Tongue (tissue), 2 donors: ENCODE results near the gene TLDC2. TPM values are rescaled to one million over a fixed set of nuclear protein-coding genes. Genes with fewer than 3 reads are reported as not detected.

ENCODE experiments used
- DNase-seq: peaks from one replicate; pipeline ENCODE4 v3.0.0-alpha.2; 2015
- total RNA-seq: library from RNA; depleted of rRNA; stranded (reverse); fragments of >200 nt; gene quantifications from one replicate; pipeline ENCODE4 v1.2.3, GENCODE V29; 2014

The TLDC2 gene
- total RNA-seq, 1 donor from 2014 or later: 0.21 TPM

DNA sequence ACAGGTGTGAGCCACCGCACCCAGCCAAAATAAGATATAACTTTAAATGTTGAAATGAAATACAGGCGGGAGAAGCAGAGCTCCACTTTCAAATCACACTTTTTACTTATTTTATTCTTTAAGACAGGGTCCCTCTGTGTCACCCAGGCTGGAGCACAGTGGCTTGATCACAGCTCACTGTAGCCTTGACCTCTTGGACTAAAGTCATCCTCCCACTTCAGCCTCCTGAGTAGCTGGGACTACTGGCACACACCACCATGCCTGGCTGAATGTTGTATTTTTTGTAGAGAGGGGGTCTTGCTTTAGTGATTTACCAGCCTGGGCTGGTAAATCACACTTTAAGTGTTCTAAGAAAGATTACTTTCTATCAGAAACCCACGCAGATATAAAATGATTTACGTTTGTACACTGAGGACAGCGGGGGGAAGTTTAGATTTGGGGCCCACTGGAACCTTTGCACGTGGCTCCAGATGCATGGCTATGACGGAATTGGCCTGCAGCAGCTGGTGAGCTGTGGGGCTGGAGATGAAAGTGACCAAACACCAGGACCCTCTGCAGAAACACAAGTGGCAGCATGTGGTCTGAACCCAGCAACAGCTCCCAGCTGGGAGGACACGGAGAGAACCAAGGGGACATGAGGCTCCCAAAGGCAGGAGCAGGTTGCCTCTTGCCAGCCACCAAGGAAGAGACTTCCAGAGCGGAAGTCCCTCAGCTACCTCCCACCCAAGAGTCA, 26.4 kb upstream of the TLDC2 start:
- DNase-seq: no peak

DNA sequence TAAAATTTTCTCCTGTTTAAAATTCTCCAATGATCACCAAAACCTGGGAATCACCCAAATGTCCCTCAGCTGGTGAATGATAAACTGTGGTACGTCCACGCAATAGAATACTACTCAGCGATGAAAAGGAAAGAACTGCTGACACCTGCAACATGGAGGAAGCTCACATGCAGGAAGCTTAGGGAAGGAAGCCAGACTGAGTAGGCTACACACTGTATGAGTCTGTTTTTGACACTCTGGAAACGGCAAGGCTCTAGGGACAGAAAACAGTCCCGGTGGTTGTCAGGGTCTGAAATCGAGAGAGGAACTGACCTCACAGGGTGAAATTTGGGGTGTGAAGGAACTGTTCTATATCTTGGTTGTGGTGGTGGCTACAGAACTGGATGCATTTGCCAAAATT, 25.2 kb upstream of the TLDC2 start:
- DNase-seq: no peak

DNA sequence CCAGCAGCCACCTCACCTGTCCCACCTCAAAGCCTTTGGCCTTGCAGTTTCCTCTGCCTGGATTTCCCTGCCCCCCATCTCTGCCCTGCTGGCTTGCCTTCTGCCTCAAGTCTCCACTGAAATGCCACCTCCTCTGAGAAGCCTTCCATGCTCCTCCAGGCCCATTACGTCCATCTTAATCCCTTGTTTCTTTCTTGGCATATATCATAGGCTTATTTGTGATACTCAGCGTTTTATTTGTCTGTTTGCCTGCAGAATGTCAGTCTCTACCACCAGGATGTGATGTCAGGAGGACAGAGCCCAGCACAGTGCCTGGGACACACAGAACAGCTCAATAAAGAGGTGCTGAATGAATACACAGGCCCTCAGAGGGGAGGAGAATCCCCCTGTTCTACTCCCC, 24.4 kb upstream of the TLDC2 start:
- no peak for DNase-seq

DNA sequence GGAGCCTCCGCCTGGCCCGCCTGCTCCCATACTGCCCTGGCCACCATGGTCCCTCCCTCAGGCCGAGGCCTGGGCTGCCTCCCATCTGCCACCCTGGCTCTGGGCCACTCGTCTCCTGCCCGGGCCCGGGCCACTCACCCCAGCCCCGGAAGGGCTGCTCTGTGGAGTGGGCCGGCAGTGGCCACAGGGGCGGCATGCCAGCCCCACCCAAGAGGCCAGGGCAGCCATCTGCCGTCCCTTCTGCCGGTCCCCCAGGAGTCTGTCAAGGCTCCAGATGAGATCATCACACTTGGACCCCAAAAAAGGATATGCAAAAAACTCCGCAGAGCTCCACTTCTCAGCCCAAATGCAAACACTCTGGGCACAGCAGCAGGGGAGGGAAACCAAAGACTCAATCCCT, 23.8 kb upstream of the TLDC2 start:
- no peak for DNase-seq

DNA sequence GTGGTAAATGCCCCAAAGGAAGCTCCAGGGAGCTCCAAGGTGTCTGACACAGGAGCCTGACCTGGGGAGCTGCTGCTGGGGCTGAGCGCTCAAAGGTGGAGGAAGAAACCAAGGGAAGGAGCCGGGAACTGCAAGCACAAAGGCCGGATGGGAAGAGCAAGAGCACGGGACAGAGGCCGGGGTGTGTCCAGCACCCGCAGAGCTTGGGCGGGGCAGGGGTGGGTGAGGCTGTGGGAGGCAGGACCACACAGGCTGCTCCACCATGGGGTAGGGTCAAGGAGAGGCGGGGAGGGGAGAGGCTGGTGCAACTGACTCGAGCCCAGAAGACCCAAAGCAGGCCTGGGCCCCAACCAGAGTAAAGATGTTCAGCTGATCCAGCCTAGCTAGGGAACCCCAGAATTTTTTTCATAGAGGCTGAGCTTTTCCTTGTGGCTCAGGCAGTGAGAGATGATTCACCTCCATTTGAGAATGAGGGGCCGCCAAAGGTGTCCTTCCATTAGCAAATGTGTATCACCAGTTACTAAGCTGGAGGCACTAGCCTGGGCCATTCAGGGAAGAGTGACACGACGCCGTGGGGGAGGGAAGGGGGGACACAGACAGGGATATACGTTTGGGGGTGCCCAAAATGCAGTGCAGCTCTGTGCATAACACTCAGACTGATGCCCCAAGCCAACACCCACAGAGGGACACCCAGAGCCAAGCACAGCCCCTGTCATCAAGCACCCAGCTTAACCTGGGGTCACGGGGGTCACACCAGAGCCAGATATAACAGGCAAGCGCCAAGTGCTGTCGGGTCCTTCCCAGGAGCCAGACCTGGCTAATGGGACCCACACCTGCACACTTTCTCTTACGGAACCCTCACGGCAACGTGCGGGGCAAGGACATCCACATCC, 21.3 kb upstream of the TLDC2 start:
- DNase-seq: no peak

DNA sequence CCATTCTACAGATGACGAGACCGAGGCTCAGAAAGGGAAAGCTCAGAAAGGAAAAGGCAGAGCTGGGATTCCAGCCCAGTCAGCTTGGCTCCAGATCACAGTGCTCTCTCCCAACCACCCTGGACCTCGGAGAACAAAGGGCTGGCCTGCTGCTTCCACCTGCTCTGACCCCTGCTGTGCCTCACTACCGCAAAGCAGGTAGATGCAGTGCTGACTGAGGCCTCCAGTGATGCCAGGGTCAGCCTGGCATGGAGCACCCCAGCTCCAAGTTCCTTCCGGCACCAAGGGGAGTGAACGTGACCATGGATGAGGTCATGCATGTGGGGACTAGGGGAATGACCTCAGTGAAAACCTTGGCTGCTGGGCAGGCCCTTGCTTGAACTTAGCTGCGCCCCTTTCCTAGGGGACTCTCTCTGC, 20.7 kb upstream of the TLDC2 start:
- DNase-seq: no peak

DNA sequence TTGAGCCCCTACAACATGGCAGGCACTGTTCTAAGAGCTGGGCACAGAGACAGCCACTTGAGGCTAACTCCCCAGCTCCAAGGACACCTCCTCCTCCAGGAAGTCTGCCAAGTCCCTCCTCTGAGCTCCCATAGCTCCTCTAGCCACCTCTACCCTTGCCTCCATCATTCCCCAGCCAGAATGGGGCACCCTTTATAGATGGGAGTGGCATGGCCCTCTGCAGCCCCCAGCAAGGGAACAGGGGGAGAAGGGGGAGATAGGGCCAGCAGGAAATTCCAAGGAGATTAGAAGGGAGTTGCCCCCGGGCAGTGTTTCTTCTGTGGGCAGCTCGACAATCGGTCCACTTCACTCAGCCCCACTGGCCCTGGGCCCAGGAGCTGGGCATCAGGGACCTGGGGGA, 19.7 kb upstream of the TLDC2 start:
- no peak for DNase-seq

DNA sequence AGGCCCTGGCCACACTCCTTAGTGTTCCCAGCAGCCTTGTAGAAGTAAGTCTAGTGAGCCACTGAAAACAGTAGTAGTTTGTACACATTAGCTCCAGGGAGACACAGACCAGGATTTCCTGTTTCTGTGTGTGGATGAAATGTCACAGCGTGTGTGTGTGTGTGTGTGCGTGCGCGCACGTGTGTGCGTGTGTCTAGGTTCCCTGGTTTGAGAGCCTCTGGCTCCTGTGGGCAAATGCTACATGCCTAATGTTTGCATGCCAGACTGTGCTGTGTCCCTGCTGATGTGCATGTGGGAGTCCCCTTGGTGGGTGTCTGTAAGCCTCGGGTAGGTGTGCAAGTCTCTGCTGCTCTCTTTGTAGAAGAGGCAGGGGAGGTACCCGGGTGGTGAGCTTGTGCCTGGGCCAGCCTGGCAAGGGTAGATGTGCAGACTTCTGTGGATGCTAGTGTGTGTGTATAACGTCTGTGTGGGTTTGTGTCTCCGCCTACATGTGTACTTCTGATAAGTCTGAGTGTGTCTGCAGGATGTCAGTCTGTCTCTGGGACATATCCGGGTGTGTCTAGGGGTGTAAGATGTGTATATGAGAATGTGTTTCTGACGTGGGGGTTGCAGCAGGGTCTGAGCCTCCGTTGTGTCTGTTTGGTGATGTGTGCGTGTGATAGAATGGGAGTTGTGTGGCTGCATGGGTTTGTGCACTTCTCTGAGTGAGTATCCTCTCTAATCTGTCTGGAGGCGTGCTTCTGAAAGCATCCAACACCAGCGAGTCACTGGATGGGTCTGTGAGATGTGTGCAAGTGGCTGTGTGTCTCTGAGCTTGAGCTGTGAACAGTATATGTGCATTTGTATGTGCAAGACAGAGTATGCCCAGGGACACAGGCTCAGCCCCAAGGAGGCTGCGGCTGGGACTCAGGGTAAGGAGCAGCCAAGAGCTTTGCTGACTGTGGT, 19.0 kb upstream of the TLDC2 start:
- peak; percentile 67 for DNase-seq

DNA sequence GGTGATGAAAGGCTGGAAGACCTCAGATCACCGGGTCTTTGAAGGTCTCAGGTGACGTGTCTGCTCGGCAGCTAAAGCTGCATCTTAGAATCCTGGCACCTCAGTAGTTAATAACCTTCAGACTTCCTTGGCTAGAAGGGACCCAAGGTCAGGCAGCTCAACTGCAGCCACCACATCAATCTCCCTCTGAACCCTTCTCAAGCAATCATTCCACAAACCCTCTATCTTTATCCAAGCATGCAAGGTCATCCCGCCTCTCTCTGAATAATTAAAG, 16.7 kb upstream of the TLDC2 start:
- no peak for DNase-seq

DNA sequence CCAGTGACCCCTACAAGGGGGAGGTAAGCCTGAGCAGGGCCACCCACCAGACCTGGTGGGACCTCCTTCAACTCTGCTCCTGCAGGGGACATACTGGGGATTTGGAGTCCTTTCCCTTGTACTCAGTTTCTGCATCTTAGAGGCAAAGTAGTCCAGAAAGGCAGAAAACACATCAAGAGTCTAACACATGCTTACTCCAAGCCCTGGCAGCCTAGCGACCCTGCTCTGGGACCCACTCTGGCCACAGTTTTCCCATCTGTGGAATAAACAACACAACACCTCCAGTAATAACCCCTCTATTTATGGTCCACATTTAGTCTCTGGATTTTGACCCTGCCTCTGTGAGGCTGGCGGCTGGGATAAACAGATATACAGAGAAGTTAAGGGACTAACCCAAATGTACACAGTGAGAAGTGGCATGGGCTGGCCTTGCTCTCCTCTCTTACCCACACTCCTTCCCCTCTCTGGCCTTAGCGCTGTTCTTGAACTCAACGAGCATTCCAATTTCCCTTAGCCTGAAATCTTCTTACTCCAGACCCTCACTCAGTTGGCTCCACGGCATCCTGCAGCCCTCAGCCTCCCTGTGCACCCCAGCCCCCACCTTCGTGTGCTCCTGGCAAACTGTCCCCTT, 16.1 kb upstream of the TLDC2 start:
- DNase-seq: no peak

DNA sequence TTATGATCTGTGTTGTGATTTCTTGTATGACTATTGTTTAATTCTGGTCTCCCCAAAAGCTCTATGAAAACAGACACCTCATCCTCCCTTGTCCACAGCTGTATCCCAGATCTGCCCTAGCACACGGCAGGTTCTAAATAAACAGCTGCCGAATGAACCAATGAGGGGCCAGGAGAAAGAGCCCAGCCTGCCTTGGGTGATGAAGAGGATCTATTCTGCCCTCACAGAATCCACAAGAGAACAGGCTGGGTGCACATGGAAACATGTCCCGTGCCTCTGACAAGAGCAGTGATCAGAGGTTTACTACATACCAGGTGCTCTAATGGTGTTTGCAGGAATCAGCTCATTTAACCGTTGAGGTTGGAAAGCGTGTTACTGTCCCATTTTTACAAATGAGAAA, 15.6 kb upstream of the TLDC2 start:
- DNase-seq: no peak

DNA sequence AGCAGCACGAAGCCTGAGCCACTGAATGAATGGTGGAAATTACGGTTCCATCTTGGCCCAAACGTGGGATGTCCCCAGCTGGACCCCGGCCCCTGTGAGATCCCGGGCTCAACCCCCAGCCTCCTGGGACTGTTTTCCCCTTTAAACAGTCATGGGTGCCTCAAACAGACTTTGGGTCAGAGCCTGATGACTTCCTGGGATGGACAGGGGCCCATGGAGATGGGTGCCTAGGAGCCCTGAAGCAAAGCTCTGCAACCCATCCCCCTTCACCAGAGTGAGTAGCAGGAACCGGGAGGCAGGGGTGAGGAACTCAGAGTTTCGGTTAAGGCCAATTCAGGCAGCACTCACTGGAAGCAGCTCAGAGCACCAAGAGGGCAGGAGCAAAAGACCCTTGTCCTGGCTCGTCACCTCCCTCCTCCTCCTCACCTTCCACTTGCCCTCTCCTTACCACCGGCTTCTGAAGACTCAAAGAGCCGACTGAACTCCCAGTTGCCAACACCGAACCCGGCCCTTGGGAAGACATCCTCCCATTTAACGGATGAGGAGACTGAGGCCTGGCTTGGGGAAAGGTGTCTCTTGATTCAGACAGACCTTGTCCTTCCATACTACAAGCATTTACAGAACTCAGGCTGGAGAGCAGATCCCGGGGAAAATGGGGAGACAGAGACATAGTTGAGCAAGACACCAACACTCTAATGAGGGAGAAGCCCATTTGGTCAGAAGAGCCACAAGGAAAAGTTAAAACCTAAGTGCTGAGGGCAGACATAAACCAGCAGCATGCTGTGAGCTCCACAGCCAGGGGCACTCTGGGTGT, 14.9 kb upstream of the TLDC2 start:
- DNase-seq: no peak

DNA sequence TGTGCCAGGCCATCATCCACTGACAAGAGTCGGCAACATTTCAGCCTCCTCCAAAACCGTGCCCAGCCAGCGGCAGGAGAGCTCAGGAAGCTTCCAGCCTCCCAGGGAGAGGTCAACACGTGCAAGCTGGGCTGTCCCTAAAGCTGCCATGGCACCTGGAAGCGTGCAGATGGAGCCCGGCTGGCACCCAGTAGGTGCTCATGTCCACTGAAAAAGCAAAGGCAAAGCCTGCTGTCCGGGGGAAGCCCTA, 14.4 kb upstream of the TLDC2 start:
- DNase-seq: no peak

DNA sequence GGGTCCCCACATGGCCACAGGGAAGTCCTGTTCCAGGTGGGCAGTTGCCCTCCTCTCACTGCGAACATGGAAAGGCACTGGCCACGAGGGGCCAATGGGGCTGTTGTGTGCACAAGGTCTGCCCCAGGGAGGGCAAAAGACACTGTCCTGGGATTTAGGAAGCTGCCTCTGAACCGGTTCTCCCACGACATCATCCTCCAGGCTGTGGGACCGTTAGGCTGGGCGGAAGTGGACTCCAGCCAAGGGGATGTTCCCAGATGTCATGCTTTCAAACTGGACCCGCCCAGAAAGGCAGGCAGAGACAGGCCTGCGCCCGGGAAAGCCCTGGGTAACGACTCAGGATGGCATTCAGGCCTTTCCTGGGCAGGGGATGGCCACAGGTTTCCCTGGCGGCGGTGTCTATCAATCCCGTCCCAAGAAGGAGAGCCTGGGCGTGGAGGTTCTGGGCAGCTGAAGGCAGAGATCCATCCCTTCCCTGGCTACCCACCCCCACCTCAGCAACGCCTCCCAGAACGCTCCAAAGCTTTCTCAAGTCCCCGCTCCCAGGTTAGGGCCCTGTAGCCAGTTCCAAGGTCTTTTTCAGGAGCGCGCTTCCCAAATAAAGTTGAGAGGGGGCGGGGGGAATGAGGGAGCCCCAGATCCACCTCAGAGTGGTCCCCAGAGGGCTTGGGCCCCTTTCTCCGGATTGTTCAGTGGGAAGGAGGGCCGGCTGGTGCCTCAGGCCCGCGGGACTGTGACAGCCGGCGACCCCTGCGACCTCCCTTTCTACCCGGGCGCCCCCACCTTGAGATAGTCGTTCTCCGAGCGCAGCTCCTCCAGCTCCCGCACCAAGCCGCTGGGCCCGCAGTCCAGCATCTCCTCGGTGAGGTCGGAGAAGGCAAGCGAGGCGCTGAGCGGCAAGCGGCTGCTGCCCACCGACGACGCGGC, 13.8 kb upstream of the TLDC2 start:
- DNase-seq: peak; percentile 95

DNA sequence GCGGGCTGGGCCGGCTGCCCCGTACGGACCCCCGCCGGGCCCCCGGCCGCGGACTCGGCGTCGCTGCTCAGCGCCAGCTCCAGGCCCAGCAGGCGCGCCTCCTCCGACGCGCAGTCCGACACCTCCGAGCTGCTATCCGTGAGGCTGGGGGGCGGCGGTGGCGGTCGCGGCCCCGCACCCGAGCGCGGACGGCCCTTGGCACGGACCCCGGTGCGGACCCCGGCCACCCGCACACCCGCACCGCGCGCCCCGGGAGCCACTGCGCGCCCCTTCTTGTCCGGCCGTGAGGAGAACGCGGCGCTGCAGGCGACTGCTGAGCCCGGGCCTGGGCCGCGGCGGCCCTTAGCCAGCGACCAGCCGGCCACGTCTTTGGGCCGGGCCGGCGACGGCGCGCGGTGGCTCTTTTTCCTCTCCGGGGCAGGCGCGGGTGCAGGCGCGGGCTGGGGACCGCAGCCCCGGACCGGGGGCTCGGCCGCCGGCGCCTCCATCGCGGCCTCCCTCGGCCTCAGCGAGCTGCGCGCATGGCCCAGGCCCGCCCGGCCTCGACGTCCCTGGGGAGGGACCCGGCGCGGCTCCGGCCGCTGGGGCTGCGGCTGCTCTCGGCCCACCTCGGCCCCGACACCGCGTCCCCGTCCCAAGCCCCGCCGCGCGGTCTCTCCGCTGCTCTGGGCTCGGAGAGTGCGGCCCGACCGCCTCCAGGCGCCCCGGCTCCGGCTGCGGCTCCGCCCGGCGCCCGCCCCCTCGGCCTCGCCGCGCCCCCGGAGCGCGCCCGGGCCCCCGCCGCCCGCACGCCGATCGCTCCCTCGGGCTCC, 12.9 kb upstream of the TLDC2 start:
- no peak for DNase-seq

DNA sequence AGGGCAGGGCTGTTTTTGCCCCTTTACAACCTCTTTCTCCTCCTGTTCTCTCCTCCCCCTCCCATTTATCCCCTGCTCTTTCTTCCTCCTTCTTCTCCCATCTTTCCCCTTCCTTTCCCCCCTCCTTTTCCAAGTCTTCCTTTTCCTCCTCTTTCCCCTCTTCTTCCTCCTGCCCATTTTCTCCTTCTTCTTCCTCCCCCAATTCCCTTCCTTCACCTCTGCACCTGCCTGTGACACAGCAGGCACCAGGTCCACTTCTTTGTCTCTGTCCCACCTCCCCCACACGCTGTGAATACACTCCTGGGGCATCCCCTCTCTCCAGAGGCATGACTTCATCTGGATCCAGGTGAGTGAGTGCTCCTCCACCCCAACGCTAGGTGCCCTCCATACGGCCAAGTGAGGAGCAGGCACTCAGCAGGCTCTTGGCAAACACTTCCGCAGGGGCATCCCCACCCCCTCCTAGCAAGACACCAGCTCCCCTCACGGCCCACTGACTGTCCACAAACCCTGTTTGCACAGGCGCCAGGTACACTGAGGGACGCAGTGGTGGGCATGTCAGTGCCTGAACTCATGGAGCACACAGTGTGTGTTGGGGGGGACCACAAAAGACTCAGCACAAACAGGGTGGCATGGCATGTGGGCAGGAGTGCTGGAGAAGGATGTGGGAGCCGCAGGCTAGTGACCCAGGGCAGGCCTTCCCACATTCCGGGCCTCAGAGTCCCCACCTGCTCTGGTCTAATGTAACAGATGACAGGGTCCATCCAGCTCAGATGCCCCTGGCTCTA, 10.7 kb upstream of the TLDC2 start:
- DNase-seq: no peak

DNA sequence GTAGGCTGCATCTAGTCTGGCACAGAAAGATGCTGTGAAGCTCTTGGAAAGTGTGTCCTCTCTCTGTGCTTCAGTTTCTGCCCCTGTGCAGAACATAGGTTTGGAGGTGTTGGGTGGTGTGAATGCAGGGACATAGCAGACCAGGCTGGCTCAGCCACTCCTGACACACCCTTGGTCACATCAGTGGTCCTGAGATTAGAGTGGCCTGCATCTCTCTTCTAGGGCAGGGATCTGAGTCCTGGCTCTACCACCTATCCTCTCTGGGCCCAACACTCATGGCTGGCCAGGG, 10.1 kb upstream of the TLDC2 start:
- no peak for DNase-seq

DNA sequence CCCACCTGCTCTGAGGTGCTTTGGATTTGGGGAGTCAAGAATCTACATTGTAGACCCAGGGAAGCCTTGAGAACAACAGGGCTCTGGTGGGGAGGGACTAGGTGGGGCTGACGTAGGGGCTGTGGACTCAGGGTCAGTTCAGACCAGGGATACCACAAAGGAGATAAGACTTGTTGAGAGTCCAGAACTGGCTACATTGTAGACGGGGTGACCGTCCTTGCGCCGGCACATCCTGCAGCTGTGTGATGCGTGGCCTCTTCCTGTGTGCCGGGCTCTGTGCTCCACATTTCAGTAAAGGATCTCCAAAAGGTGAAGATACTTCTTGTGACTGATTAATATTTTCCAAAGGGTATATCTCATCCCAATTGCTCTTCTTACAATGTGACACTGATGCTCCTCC, 9.8 kb upstream of the TLDC2 start:
- DNase-seq: no peak
